ENCODE measurements around the gene KMT2C.
"Not testable (repeated sequence)": the region's sequence is repeated elsewhere in the genome, so short reads cannot be mapped to it uniquely, and the experiment has no call there.

The KMT2C gene

GRCh38 chr7:152234421-152234820, 201.4 kb downstream of the KMT2C start:
- not testable (repeated sequence) for H3F3A ChIP-seq (ENCODE audit: low read depth); H4K20me1 ChIP-seq (ENCODE audit: insufficient read depth, low read length, poor library complexity, severe bottlenecking); H3K9ac ChIP-seq (ENCODE audit: low read depth, low read length, poor library complexity, severe bottlenecking); H3K4me3 ChIP-seq (ENCODE audit: low read length, poor library complexity, severe bottlenecking); H2AFZ ChIP-seq (ENCODE audit: low read length); H3K9me2 ChIP-seq (replicated peaks; ENCODE audit: low read depth, low read length); H3K9me3 ChIP-seq (ENCODE audit: insufficient read depth, low read depth, low read length); H3K4me2 ChIP-seq (ENCODE audit: low read depth, low read length, poor library complexity, severe bottlenecking); H3K4me1 ChIP-seq (ENCODE audit: insufficient read depth, low read length, poor library complexity, severe bottlenecking); H3K27me3 ChIP-seq (ENCODE audit: insufficient read depth, low read length, poor library complexity, severe bottlenecking); H3K79me2 ChIP-seq (ENCODE audit: insufficient read depth, low read length)
- H3K36me3 ChIP-seq (ENCODE audit: insufficient read depth, low read length) = peaks cover 19% of the 10 kb centered on the region; the same call in 1 of the 2 replicates

DNA sequence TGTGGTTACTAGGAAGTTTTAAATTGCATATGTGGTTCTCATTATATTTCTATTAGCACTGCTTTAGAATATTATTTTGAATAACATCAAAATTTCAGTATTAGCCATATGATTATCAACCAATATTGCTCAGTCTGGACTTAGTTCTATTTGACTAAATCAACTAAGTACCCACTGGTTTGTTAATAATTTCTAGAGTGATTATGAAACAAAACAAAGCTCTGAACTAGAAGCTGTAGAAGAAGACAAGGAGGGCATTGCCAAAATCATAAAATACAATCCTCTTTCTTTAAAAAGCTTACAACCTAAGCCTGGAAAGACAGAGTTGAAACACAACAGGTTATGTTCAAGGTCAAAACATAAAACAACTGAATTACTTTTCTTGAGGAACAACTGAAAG, 204.7 kb downstream of the KMT2C start:
- Histone ChIP-seq H3K27me3 (ENCODE audit: insufficient read depth, low read length, poor library complexity, severe bottlenecking) (no peaks in the 10 kb centered on the region), H3K9me3 (ENCODE audit: insufficient read depth, low read depth, low read length) (no peaks in the 10 kb centered on the region), H3K4me1 (ENCODE audit: insufficient read depth, low read length, poor library complexity, severe bottlenecking) (no peaks in the 10 kb centered on the region), H3K36me3 (ENCODE audit: insufficient read depth, low read length) (peaks cover 22% of the 10 kb centered on the region; the same call in 1 of the 2 replicates), H3K9me2 (replicated peaks; ENCODE audit: low read depth, low read length) (no peaks in the 10 kb centered on the region), H2AFZ (ENCODE audit: low read length) (no peak overlapping the region), H3K9ac (ENCODE audit: low read depth, low read length, poor library complexity, severe bottlenecking) (no peak overlapping the region), H3K4me3 (ENCODE audit: low read length, poor library complexity, severe bottlenecking) (no peak overlapping the region), H3K4me2 (ENCODE audit: low read depth, low read length, poor library complexity, severe bottlenecking) (no peak overlapping the region), H3K79me2 (ENCODE audit: insufficient read depth, low read length) (no peaks in the 10 kb centered on the region), H4K20me1 (ENCODE audit: insufficient read depth, low read length, poor library complexity, severe bottlenecking) (no peaks in the 10 kb centered on the region), H3F3A (ENCODE audit: low read depth) (no peaks in the 10 kb centered on the region)
- TF ChIP-seq EZH2phosphoT487 (IDR thresholded peaks at IDR 0.05; ENCODE audit: borderline replicate concordance) (no peak), CTCF (conservative IDR thresholded peaks at IDR 0.05; ENCODE audit: low read length) (no peak)

GRCh38 chr7:152219556-152219955, 216.2 kb downstream of the KMT2C start:
- not testable (repeated sequence) for H3K4me1 ChIP-seq (ENCODE audit: insufficient read depth, low read length, poor library complexity, severe bottlenecking)

GRCh38 chr7:152208766-152209165, 227.0 kb downstream of the KMT2C start:
- not testable (repeated sequence) for H3K4me1 ChIP-seq (ENCODE audit: insufficient read depth, low read length, poor library complexity, severe bottlenecking); H3K27me3 ChIP-seq (ENCODE audit: insufficient read depth, low read length, poor library complexity, severe bottlenecking); H3K4me2 ChIP-seq (ENCODE audit: low read depth, low read length, poor library complexity, severe bottlenecking); H3K4me3 ChIP-seq (ENCODE audit: low read length, poor library complexity, severe bottlenecking); H4K20me1 ChIP-seq (ENCODE audit: insufficient read depth, low read length, poor library complexity, severe bottlenecking); H3K9me3 ChIP-seq (ENCODE audit: insufficient read depth, low read depth, low read length); H3K9me2 ChIP-seq (replicated peaks; ENCODE audit: low read depth, low read length); H3K79me2 ChIP-seq (ENCODE audit: insufficient read depth, low read length); H3F3A ChIP-seq (ENCODE audit: low read depth); H3K9ac ChIP-seq (ENCODE audit: low read depth, low read length, poor library complexity, severe bottlenecking); H2AFZ ChIP-seq (ENCODE audit: low read length)
- H3K36me3 ChIP-seq (ENCODE audit: insufficient read depth, low read length) = peaks cover 11% of the 10 kb centered on the region; the same call in 1 of the 2 replicates

More at GRCh38 chr7:152219556-152219955, 216.2 kb downstream of the KMT2C start:
- H2AFZ ChIP-seq (ENCODE audit: low read length); H4K20me1 ChIP-seq (ENCODE audit: insufficient read depth, low read length, poor library complexity, severe bottlenecking); H3K27me3 ChIP-seq (ENCODE audit: insufficient read depth, low read length, poor library complexity, severe bottlenecking); H3F3A ChIP-seq (ENCODE audit: low read depth); H3K4me2 ChIP-seq (ENCODE audit: low read depth, low read length, poor library complexity, severe bottlenecking); H3K9ac ChIP-seq (ENCODE audit: low read depth, low read length, poor library complexity, severe bottlenecking); H3K4me3 ChIP-seq (ENCODE audit: low read length, poor library complexity, severe bottlenecking); H3K79me2 ChIP-seq (ENCODE audit: insufficient read depth, low read length); H3K9me2 ChIP-seq (replicated peaks; ENCODE audit: low read depth, low read length); H3K9me3 ChIP-seq (ENCODE audit: insufficient read depth, low read depth, low read length): not testable (repeated sequence)
- H3K36me3 ChIP-seq (ENCODE audit: insufficient read depth, low read length) = peaks cover 30% of the 10 kb centered on the region; the same call in 1 of the 2 replicates

DNA sequence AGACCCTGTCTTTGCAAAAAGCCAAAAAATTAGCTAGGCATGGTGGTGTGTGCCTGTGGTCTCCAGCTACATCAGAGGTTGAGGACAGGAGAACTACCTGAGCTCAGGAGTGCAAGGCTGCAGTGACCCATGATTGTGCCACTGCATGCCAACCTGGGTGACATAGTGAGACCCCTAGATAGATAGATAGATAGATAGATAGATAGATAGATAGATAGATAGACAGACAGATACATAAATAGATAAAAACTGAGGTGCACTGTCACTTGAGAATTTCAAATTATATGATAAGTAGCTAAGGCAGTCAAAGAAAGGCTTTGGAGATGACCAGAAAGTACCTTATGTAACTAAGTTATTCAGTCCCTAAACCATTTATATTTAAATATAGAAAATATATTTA, 231.4 kb downstream of the KMT2C start:
- H3K36me3 ChIP-seq (ENCODE audit: insufficient read depth, low read length) = peaks cover 26% of the 10 kb centered on the region; the same call in 1 of the 2 replicates
- not testable (repeated sequence) for H3K79me2 ChIP-seq (ENCODE audit: insufficient read depth, low read length); H2AFZ ChIP-seq (ENCODE audit: low read length); H3K4me1 ChIP-seq (ENCODE audit: insufficient read depth, low read length, poor library complexity, severe bottlenecking); H3K4me3 ChIP-seq (ENCODE audit: low read length, poor library complexity, severe bottlenecking); H3K4me2 ChIP-seq (ENCODE audit: low read depth, low read length, poor library complexity, severe bottlenecking); H4K20me1 ChIP-seq (ENCODE audit: insufficient read depth, low read length, poor library complexity, severe bottlenecking); H3K9me2 ChIP-seq (replicated peaks; ENCODE audit: low read depth, low read length); H3K9me3 ChIP-seq (ENCODE audit: insufficient read depth, low read depth, low read length); H3K9ac ChIP-seq (ENCODE audit: low read depth, low read length, poor library complexity, severe bottlenecking); H3F3A ChIP-seq (ENCODE audit: low read depth); H3K27me3 ChIP-seq (ENCODE audit: insufficient read depth, low read length, poor library complexity, severe bottlenecking)

Measured in Loucy (cell line).